Esophagus squamous epithelium (tissue), 5 donors: Measurements from ENCODE around the gene SPON2. TPM values are rescaled to one million over a fixed set of nuclear protein-coding genes. Genes with fewer than 3 reads are reported as not detected.

Experiments used
- DNase-seq: peaks from one replicate; lab custom pipeline; 2025; lab: John Stamatoyannopoulos, UW
- H3K27ac ChIP-seq, 4 donors: fragments of 200-600 bp; sonication (generic); one replicate each; pipeline ENCODE4 v1.5.1; 2016 to 2019; ENCODE audit warnings: mild to moderate bottlenecking in 1 of 4
- H3K27me3 ChIP-seq, 4 donors: fragments of 200-600 bp; sonication (generic); 1 replicate in 3 of 4; 2 replicates in 1 of 4; pipeline versions ENCODE4 v1.5.1 to v1.6.0; 2017 to 2021; ENCODE audit warnings: antibody characterized with exemption in 1 of 4
- H3K36me3 ChIP-seq, 3 donors: fragments of 200-600 bp; sonication (generic); one replicate each; pipeline ENCODE4 v1.5.1; 2016 to 2019
- H3K4me1 ChIP-seq, 3 donors: fragments of 200-600 bp; sonication (generic); one replicate each; pipeline ENCODE4 v1.5.1; 2017 to 2019
- H3K4me3 ChIP-seq, 4 donors: fragments of 200-600 bp; sonication (generic); 1 replicate in 3 of 4; 2 replicates in 1 of 4; pipeline ENCODE4 v1.5.1; 2016 to 2019; ENCODE audit warnings: mild to moderate bottlenecking in 2 of 4, moderate library complexity in 1 of 4
- H3K9me3 ChIP-seq, 3 donors: fragments of 200-600 bp; sonication (generic); one replicate each; pipeline ENCODE4 v1.5.1; 2016 to 2019
- CTCF ChIP-seq, 6 experiments: fragments of 450-650 bp in 4 of 6; fragments of 200-600 bp in 2 of 6; sonication (generic) in 2 of 6; IDR thresholded peaks; one replicate each; pipeline ENCODE4 v1.5.1; 2016 to 2019; ENCODE audit warnings: antibody characterized with exemption in 6 of 6, mild to moderate bottlenecking in 4 of 6, moderate library complexity in 4 of 6
- POLR2A ChIP-seq, 4 donors: fragments of 450-650 bp; IDR thresholded peaks; one replicate each; pipeline ENCODE4 v1.6.1; 2017; ENCODE audit warnings: antibody characterized with exemption in 4 of 4, mild to moderate bottlenecking in 4 of 4, moderate library complexity in 3 of 4
- WGBS, 2 donors: methylation state at CpG; one replicate each; pipeline ENCODE4 v1.1.5; 2018; 5-methylcytosine and 5-hydroxymethylcytosine counted together
- intact Hi-C: fragments of 100-400 bp; cut with DNase I; formaldehyde crosslinking; loops from one replicate; pipeline ENCODE4 v1.15.0; 2022
- total RNA-seq, 4 donors: library from RNA; depleted of rRNA; stranded (reverse); fragments of >200 nt; gene quantifications; one replicate each; pipeline ENCODE4 v1.1.0, GENCODE V29; 2016
- donor health status: DM: yes; HTN: yes; CAD: no.

Gene SPON2
- total RNA-seq, 4 donors from 2014 or later = 14.5 to 53.4 (median 21.3) TPM

- Histone ChIP-seq H3K36me3 (no peaks in the 10 kb centered on the region), H3K4me1 (peaks cover 0 to 12% (median 0%) of the 10 kb centered on the region in 3 donors), H3K9me3 (peaks cover 0 to 18% (median 7%) of the 10 kb centered on the region in 3 donors), H3K27me3 (peaks cover 0 to 31% (median 0%) of the 10 kb centered on the region in 4 donors), H3K27ac (no peak overlapping the region), H3K4me3 (no peak overlapping the region)
- intact Hi-C loops = no loop called here
- 73 to 91% methylated on average over 7 of the region's 8 CpGs for WGBS, 2 donors
- TF ChIP-seq CTCF (IDR thresholded peaks at IDR 0.05) (no peak), POLR2A (IDR thresholded peaks at IDR 0.05) (no peak)
- no peak for DNase-seq
These were observed 16.3 kb downstream of the SPON2 start for GRCh38 chr4:1156069-1156468.

- no peak overlapping the region for H3K27ac ChIP-seq
- H3K9me3 ChIP-seq = peaks cover 0 to 18% (median 7%) of the 10 kb centered on the region in 3 donors
- H3K4me3 ChIP-seq = no peak overlapping the region
- DNase-seq = no peak
- H3K27me3 ChIP-seq = peaks cover 0 to 32% (median 0%) of the 10 kb centered on the region in 4 donors
- no peaks in the 10 kb centered on the region for H3K36me3 ChIP-seq
- 67 to 73% methylated on average over 3 of the region's 3 CpGs for WGBS, 2 donors
- TF ChIP-seq POLR2A (IDR thresholded peaks at IDR 0.05) (no peak), CTCF (IDR thresholded peaks at IDR 0.05) (no peak)
- peaks cover 0 to 12% (median 0%) of the 10 kb centered on the region in 3 donors for H3K4me1 ChIP-seq
- intact Hi-C loops = no loop called here
These were observed 17.1 kb downstream of the SPON2 start for GRCh38 chr4:1155314-1155713.

GRCh38 chr4:1154523-1155182, 17.7 kb downstream of the SPON2 start:
- WGBS, 2 donors = 57 to 58% methylated on average over 18 to 20 of the region's 21 CpGs
- H3K36me3 ChIP-seq = no peaks in the 10 kb centered on the region
- peak overlapping the region in 1 of 4 donors; percentile 5 for H3K27ac ChIP-seq
- peaks cover 0 to 12% (median 0%) of the 10 kb centered on the region in 3 donors for H3K4me1 ChIP-seq
- no peak overlapping the region for H3K4me3 ChIP-seq
- intact Hi-C loops = no loop called here
- H3K9me3 ChIP-seq = peaks cover 0 to 18% (median 7%) of the 10 kb centered on the region in 3 donors
- peaks cover 0 to 34% (median 0%) of the 10 kb centered on the region in 4 donors for H3K27me3 ChIP-seq
- no peak for TF ChIP-seq CTCF (IDR thresholded peaks at IDR 0.05)
- no peak for TF ChIP-seq POLR2A (IDR thresholded peaks at IDR 0.05)
- DNase-seq = no peak

- TF ChIP-seq CTCF (IDR thresholded peaks at IDR 0.05) = no peak
- no peak for TF ChIP-seq POLR2A (IDR thresholded peaks at IDR 0.05)
- Histone ChIP-seq H3K27me3 (peaks cover 0 to 34% (median 0%) of the 10 kb centered on the region in 4 donors), H3K36me3 (no peaks in the 10 kb centered on the region), H3K4me1 (peaks cover 0 to 12% (median 0%) of the 10 kb centered on the region in 3 donors), H3K9me3 (peaks cover 0 to 18% (median 7%) of the 10 kb centered on the region in 3 donors), H3K4me3 (no peak overlapping the region), H3K27ac (no peak overlapping the region)
- WGBS, 2 donors = 64 to 66% methylated on average over 7 of the region's 7 CpGs
- no peak for DNase-seq
- intact Hi-C loops = no loop called here
These were observed 18.3 kb downstream of the SPON2 start for GRCh38 chr4:1154126-1154522.

GRCh38 chr4:1153567-1154090, 18.8 kb downstream of the SPON2 start:
- intact Hi-C loops = no loop called here
- Histone ChIP-seq H3K4me3 (no peak overlapping the region), H3K9me3 (peaks cover 0 to 15% (median 7%) of the 10 kb centered on the region in 3 donors), H3K27me3 (peaks cover 0 to 34% (median 0%) of the 10 kb centered on the region in 4 donors), H3K27ac (no peak overlapping the region), H3K4me1 (peaks cover 0 to 12% (median 0%) of the 10 kb centered on the region in 3 donors), H3K36me3 (no peaks in the 10 kb centered on the region)
- TF ChIP-seq POLR2A (IDR thresholded peaks at IDR 0.05) (no peak), CTCF (IDR thresholded peaks at IDR 0.05) (no peak)
- whole genome bisulfite sequencing, 2 donors = 78 to 84% methylated on average over 11 of the region's 11 CpGs
- no peak for DNase-seq
